Calu3 (cell line): Measurements from ENCODE around the gene MAG. TPM values are rescaled to one million over a fixed set of nuclear protein-coding genes. Genes with fewer than 3 reads are reported as not detected.
"Not testable (repeated sequence)": the region's sequence is repeated elsewhere in the genome, so short reads cannot be mapped to it uniquely, and the experiment has no call there.

ENCODE experiments used
- BruUV-seq: library from RNA; stranded (reverse); fragments of 400-500 nt; replicated peaks from 2 replicates; lab custom pipeline; 2021; lab: Mats Ljungman, UMichigan
- CTCF ChIA-PET: fragments of 300-600 bp; sonication (Branson Sonifier 250); formaldehyde crosslinking; loops from one replicate; lab custom pipeline; 2022; ENCODE audit warnings: antibody characterized with exemption; lab: Charles Lee
- DNase-seq: peaks from one replicate; pipeline ENCODE4 v3.0.0; 2022
- H3K27ac Mint-ChIP-seq: one replicate; pipeline ENCODE4 v1.8.0; 2022; ENCODE audit warnings: mixed read lengths; ENCODE audit not compliant: unreplicated experiment
- H3K27me3 Mint-ChIP-seq: one replicate; pipeline ENCODE4 v1.8.0; 2022; ENCODE audit warnings: mixed read lengths; ENCODE audit not compliant: unreplicated experiment
- H3K36me3 Mint-ChIP-seq: one replicate; pipeline ENCODE4 v1.8.0; 2022; ENCODE audit warnings: mild to moderate bottlenecking, moderate library complexity, mixed read lengths; ENCODE audit not compliant: insufficient read depth, unreplicated experiment
- H3K4me1 Mint-ChIP-seq: one replicate; pipeline ENCODE4 v1.8.0; 2022; ENCODE audit warnings: mild to moderate bottlenecking, low read depth, mixed read lengths; ENCODE audit not compliant: unreplicated experiment
- H3K4me3 Mint-ChIP-seq: one replicate; pipeline ENCODE4 v1.8.0; 2022; ENCODE audit warnings: mild to moderate bottlenecking, low read depth, moderate library complexity, mixed read lengths; ENCODE audit not compliant: unreplicated experiment
- H3K9me3 Mint-ChIP-seq: one replicate; pipeline ENCODE4 v1.8.0; 2022; ENCODE audit warnings: low read depth, mixed read lengths; ENCODE audit not compliant: unreplicated experiment
- intact Hi-C: fragments of 100-400 bp; cut with micrococcal nuclease; formaldehyde crosslinking; loops from one replicate; pipeline ENCODE4 v1.10.0; 2022; ENCODE audit not compliant: unreplicated experiment
- total RNA-seq: library from RNA; stranded (reverse); gene quantifications from 2 replicates; pipeline ENCODE4 v1.2.3, GENCODE V29; 2022
- TF ChIP-seq, protein P1 (sequence below): fragments of 200-600 bp; IDR thresholded peaks from one replicate; pipeline ENCODE4 v1.8.0; 2022; ENCODE audit warnings: antibody characterized with exemption; ENCODE audit not compliant: unreplicated experiment

Gene MAG
- total RNA-seq, 1 experiment from 2014 or later: not detected

DNA sequence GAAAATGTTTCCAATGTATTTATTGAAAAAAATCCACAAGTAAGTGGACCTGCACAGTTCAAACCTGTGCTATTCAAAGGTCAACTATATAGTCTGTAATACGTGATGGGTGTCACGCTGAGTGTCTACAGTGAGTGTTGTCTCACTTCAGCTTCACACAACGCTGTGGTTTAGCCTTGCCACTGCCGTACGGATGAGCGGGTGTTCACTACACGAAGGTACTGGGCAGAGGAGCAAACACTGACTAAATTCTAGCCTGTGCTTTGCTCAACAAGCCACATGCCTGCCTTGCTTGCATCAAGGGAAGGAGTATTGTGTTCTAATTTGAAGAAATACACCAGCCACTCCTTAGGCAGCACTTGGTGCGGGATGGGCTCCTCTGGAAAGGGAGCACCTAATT lies 62.9 kb downstream of the MAG start:
- CTCF ChIA-PET: no interaction called here
- Mint-ChIP-seq H3K9me3 (no peaks in the 10 kb centered on the region), H3K4me1 (peaks cover 8% of the 10 kb centered on the region), H3K27me3 (peaks cover 55% of the 10 kb centered on the region), H3K4me3 (no peak overlapping the region), H3K36me3 (no peaks in the 10 kb centered on the region), H3K27ac (no peak overlapping the region)
- no TSS peak for BruUV-seq
- TF ChIP-seq, protein P1, sequence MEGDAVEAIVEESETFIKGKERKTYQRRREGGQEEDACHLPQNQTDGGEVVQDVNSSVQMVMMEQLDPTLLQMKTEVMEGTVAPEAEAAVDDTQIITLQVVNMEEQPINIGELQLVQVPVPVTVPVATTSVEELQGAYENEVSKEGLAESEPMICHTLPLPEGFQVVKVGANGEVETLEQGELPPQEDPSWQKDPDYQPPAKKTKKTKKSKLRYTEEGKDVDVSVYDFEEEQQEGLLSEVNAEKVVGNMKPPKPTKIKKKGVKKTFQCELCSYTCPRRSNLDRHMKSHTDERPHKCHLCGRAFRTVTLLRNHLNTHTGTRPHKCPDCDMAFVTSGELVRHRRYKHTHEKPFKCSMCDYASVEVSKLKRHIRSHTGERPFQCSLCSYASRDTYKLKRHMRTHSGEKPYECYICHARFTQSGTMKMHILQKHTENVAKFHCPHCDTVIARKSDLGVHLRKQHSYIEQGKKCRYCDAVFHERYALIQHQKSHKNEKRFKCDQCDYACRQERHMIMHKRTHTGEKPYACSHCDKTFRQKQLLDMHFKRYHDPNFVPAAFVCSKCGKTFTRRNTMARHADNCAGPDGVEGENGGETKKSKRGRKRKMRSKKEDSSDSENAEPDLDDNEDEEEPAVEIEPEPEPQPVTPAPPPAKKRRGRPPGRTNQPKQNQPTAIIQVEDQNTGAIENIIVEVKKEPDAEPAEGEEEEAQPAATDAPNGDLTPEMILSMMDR: no peak
- DNase-seq: no peak
- intact Hi-C loops: no loop called here

DNA sequence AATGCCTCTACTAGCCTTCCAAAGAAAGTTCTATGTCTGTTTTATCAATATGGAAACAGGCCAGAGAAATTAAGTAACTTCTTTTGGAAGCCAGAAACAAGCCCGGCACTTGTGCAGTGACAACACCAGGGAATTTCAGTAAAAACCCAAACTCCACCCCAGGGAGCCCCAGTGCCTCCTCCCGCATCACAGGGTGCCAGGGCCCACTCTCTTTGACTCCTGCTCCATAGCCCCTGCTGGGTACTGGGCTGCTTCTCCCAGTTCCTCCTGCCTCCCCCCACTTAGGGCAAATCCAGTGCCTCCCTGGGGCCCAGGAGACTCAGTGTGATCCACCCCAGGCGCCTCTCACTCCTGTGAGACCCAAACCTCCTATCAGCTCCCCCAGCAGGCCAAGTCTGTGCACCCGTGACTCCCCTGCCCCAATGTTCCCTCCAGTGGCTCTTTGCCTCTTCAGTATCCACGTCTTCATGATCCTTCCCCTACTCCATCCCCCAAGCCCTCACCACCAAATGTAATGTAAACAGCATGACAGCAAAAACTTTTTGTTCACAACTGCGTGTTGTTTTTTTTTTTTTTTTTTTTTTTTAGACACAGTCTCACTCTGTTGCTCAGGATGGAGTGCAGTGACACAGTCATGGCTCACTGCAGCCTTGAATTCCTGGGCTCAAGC lies 64.0 kb downstream of the MAG start:
- no peak overlapping the region for H3K27ac Mint-ChIP-seq
- intact Hi-C loops: no loop called here
- H3K36me3 Mint-ChIP-seq: no peaks in the 10 kb centered on the region
- peaks cover 49% of the 10 kb centered on the region for H3K27me3 Mint-ChIP-seq
- H3K4me1 Mint-ChIP-seq: peaks cover 8% of the 10 kb centered on the region
- TF ChIP-seq, protein P1: no peak
- no peak for DNase-seq
- CTCF ChIA-PET: interaction anchor here (0.7 kb wide), 1 partner anchor 285 kb away, joined by 3 read pairs; no protein-coding TSS in a partner anchor
- no peak overlapping the region for H3K4me3 Mint-ChIP-seq
- no TSS peak for BruUV-seq
- H3K9me3 Mint-ChIP-seq: no peaks in the 10 kb centered on the region

DNA sequence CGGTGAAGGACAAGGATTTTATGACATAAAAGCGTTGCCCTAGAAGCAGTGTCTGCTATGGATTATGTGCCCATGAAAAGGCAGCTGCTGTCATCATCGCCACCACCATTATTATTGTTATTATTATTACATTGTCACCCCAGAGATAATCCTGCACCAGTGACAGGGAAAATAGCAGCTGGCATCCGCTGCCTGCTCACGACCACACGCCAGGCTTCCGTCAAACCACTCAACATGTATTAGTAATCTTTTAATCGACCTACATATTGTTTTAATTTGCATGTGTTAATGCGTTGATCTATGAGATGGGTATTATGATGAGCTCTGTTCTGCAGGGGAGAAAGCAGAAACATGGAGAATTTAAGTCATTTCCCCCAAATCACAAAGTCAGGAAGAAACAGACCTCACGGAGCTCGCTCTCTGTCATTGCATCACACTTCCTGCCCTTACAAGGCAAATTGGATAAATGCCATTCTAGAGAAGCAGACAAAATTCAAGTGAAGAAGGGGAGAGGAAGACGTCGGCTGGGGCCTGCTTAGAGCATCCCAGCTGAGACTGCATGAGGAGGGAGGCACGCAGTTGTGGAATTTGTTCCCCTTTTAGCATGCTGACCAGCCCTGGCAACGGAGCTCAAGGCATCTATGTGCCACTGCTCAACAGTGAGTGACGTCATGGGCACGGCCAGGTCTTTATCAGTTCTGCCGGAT lies 66.1 kb downstream of the MAG start, which contains the start of gene FFAR3:
Gene FFAR3 (plus strand): TSS at position 594 of the 707 bp plus-strand sequence. CDS start 431 bp downstream, outside the sequence.
- CTCF ChIA-PET: interaction anchor here (1.0 to 1.6 kb wide), 2 partner anchors 62 to 137 kb away, joined by 3 to 7 read pairs; no protein-coding TSS in a partner anchor
- intact Hi-C loops: no loop called here

DNA sequence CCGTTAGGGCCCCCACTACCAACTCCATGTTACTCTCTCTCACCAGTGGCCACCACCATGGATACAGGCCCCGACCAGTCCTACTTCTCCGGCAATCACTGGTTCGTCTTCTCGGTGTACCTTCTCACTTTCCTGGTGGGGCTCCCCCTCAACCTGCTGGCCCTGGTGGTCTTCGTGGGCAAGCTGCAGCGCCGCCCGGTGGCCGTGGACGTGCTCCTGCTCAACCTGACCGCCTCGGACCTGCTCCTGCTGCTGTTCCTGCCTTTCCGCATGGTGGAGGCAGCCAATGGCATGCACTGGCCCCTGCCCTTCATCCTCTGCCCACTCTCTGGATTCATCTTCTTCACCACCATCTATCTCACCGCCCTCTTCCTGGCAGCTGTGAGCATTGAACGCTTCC lies 66.9 kb downstream of the MAG start:
- H3K27ac Mint-ChIP-seq, DNase-seq, H3K9me3 Mint-ChIP-seq, H3K4me1 Mint-ChIP-seq, H3K36me3 Mint-ChIP-seq, BruUV-seq, H3K4me3 Mint-ChIP-seq, intact Hi-C loops: not testable (repeated sequence)
- CTCF ChIA-PET: interaction anchor here (1.0 to 1.6 kb wide), 2 partner anchors 62 to 136 kb away, joined by 3 to 7 read pairs; no protein-coding TSS in a partner anchor
- peaks cover 70% of the 10 kb centered on the region for H3K27me3 Mint-ChIP-seq

More for the DNA sequence above, 66.1 kb downstream of the MAG start, which contains the start of gene FFAR3:
- peaks cover 8% of the 10 kb centered on the region for H3K4me1 Mint-ChIP-seq
- no TSS peak for BruUV-seq
- no peak within 1 kb of the TSS for H3K4me3 Mint-ChIP-seq
- no peaks in the 10 kb centered on the region for H3K36me3 Mint-ChIP-seq
- peak; percentile 14 for DNase-seq
- no peaks in the 10 kb centered on the region for H3K9me3 Mint-ChIP-seq
- no peak within 1 kb of the TSS for H3K27ac Mint-ChIP-seq
- H3K27me3 Mint-ChIP-seq: peaks cover 62% of the 10 kb centered on the region
- TF ChIP-seq, protein P1: no peak

DNA sequence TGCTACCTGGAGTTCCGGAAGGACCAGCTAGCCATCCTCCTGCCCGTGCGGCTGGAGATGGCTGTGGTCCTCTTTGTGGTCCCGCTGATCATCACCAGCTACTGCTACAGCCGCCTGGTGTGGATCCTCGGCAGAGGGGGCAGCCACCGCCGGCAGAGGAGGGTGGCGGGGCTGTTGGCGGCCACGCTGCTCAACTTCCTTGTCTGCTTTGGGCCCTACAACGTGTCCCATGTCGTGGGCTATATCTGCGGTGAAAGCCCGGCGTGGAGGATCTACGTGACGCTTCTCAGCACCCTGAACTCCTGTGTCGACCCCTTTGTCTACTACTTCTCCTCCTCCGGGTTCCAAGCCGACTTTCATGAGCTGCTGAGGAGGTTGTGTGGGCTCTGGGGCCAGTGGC lies 67.4 kb downstream of the MAG start:
- H3K4me1 Mint-ChIP-seq, H3K36me3 Mint-ChIP-seq, H3K4me3 Mint-ChIP-seq, CTCF ChIA-PET, intact Hi-C loops, DNase-seq, H3K9me3 Mint-ChIP-seq, H3K27ac Mint-ChIP-seq, BruUV-seq: not testable (repeated sequence)
- H3K27me3 Mint-ChIP-seq: peaks cover 76% of the 10 kb centered on the region

DNA sequence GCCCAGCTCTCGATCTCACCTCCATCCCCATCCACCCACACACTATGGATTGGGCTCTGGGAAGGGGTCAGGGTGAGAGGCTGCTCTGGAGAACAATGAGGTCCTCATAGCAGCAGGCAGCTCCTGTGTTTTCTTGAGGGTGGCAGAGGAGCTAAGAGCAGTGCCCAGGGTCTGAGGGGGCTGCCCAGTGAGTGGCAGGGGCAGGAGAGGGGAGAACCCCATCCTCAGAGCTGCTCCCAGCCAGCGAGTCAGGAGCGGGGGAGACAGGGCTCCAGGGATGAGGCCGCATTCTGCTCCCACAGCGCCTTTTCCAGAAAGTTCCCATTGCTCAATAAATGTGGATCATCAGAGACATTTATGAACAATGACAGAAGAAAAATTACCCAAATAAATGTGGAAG lies 68.1 kb downstream of the MAG start:
- H3K9me3 Mint-ChIP-seq, intact Hi-C loops, H3K4me1 Mint-ChIP-seq, H3K27ac Mint-ChIP-seq, CTCF ChIA-PET, H3K4me3 Mint-ChIP-seq, BruUV-seq, DNase-seq, H3K36me3 Mint-ChIP-seq: not testable (repeated sequence)
- H3K27me3 Mint-ChIP-seq: peaks cover 83% of the 10 kb centered on the region
